Measurements from ENCODE around the gene DYNLT3. TPM values are rescaled to one million over a fixed set of nuclear protein-coding genes. Genes with fewer than 3 reads are reported as not detected.

Gene DYNLT3
- polyA plus RNA-seq (2014; cell fraction: cytosol; rRNA removed), result 15.3 and 18.2 TPM in 2 replicates
- polyA plus RNA-seq (2014; cell fraction: nucleus; rRNA removed), result 8.0 and 15.9 TPM in 2 replicates

- peak; percentile 82 for DNase-seq (ENCODE audit: low spot score)
Measured at GRCh38 chrX:37846934-37847732, at the start of gene DYNLT3. TSS of gene DYNLT3 (minus strand) at chrX:37847571. CDS start at chrX:37847510, 61 bp downstream.

GRCh38 chrX:37896511-37896890, 49.1 kb upstream of the DYNLT3 start:
- no peak for DNase-seq (ENCODE audit: low spot score)

GRCh38 chrX:37895795-37896510, 48.6 kb upstream of the DYNLT3 start:
- no peak for DNase-seq (ENCODE audit: low spot score)

- DNase-seq (ENCODE audit: low spot score), result no peak
Measured at GRCh38 chrX:37894725-37895124, 47.4 kb upstream of the DYNLT3 start.

- DNase-seq (ENCODE audit: low spot score), result no peak
Measured at GRCh38 chrX:37888010-37888409, 40.6 kb upstream of the DYNLT3 start.

GRCh38 chrX:37887347-37887746, 40.0 kb upstream of the DYNLT3 start:
- DNase-seq (ENCODE audit: low spot score), result no peak

- no peak for DNase-seq (ENCODE audit: low spot score)
Measured at GRCh38 chrX:37883196-37883595, 35.8 kb upstream of the DYNLT3 start.

GRCh38 chrX:37879692-37880091, 32.3 kb upstream of the DYNLT3 start:
- no peak for DNase-seq (ENCODE audit: low spot score)

GRCh38 chrX:37876716-37877115, 29.3 kb upstream of the DYNLT3 start:
- no peak for DNase-seq (ENCODE audit: low spot score)

- DNase-seq (ENCODE audit: low spot score), result no peak
Measured at GRCh38 chrX:37875675-37876074, 28.3 kb upstream of the DYNLT3 start.

GRCh38 chrX:37873220-37873619, 25.8 kb upstream of the DYNLT3 start:
- no peak for DNase-seq (ENCODE audit: low spot score)

- DNase-seq (ENCODE audit: low spot score), result no peak
Measured at GRCh38 chrX:37872303-37872655, 24.9 kb upstream of the DYNLT3 start.

- no peak for DNase-seq (ENCODE audit: low spot score)
Measured at GRCh38 chrX:37871626-37872302, 24.4 kb upstream of the DYNLT3 start.

GRCh38 chrX:37867536-37868153, 20.3 kb upstream of the DYNLT3 start:
- DNase-seq (ENCODE audit: low spot score), result no peak

GRCh38 chrX:37863728-37864127, 16.4 kb upstream of the DYNLT3 start:
- DNase-seq (ENCODE audit: low spot score), result no peak

GRCh38 chrX:37862851-37863250, 15.5 kb upstream of the DYNLT3 start:
- no peak for DNase-seq (ENCODE audit: low spot score)

GRCh38 chrX:37860721-37861120, 13.3 kb upstream of the DYNLT3 start:
- no peak for DNase-seq (ENCODE audit: low spot score)

- no peak for DNase-seq (ENCODE audit: low spot score)
Measured at GRCh38 chrX:37854748-37855147, 7.4 kb upstream of the DYNLT3 start.

- no peak for DNase-seq (ENCODE audit: low spot score)
Measured at GRCh38 chrX:37854148-37854547, 6.8 kb upstream of the DYNLT3 start.

- no peak for DNase-seq (ENCODE audit: low spot score)
Measured at GRCh38 chrX:37847733-37848197, 394 bp upstream of the DYNLT3 start.

GRCh38 chrX:37846558-37846933, 825 bp downstream of the DYNLT3 start:
- no peak for DNase-seq (ENCODE audit: low spot score)

- DNase-seq (ENCODE audit: low spot score), result no peak
Measured at GRCh38 chrX:37846141-37846540, 1.2 kb downstream of the DYNLT3 start.

All from SK-N-DZ (cell line).